Measurements from ENCODE around the gene TCF7. TPM values are rescaled to one million over a fixed set of nuclear protein-coding genes. Genes with fewer than 3 reads are reported as not detected.

TCF7 gene
- total RNA-seq, 1 donor from 2014 or later, result 0.67 TPM

GRCh38 chr5:134143431-134143830 is 28.9 kb downstream of the TCF7 start:
- no peak overlapping the region for H3K4me3 Mint-ChIP-seq (ENCODE audit: unreplicated experiment)
- peak; percentile 62 for DNase-seq (ENCODE audit: extremely low spot score, unreplicated experiment)
- no peaks in the 10 kb centered on the region for H3K9me3 Mint-ChIP-seq (ENCODE audit: unreplicated experiment)
- no peak overlapping the region for H3K27ac Mint-ChIP-seq (ENCODE audit: unreplicated experiment)
- H3K4me1 Mint-ChIP-seq (ENCODE audit: unreplicated experiment), result peaks cover 13% of the 10 kb centered on the region
- H3K27me3 Mint-ChIP-seq (ENCODE audit: unreplicated experiment), result no peaks in the 10 kb centered on the region
- peaks cover 10% of the 10 kb centered on the region for H3K36me3 Mint-ChIP-seq (ENCODE audit: unreplicated experiment)
- TF ChIP-seq, protein P1, sequence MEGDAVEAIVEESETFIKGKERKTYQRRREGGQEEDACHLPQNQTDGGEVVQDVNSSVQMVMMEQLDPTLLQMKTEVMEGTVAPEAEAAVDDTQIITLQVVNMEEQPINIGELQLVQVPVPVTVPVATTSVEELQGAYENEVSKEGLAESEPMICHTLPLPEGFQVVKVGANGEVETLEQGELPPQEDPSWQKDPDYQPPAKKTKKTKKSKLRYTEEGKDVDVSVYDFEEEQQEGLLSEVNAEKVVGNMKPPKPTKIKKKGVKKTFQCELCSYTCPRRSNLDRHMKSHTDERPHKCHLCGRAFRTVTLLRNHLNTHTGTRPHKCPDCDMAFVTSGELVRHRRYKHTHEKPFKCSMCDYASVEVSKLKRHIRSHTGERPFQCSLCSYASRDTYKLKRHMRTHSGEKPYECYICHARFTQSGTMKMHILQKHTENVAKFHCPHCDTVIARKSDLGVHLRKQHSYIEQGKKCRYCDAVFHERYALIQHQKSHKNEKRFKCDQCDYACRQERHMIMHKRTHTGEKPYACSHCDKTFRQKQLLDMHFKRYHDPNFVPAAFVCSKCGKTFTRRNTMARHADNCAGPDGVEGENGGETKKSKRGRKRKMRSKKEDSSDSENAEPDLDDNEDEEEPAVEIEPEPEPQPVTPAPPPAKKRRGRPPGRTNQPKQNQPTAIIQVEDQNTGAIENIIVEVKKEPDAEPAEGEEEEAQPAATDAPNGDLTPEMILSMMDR (IDR thresholded peaks at IDR 0.05), result no peak

DNA sequence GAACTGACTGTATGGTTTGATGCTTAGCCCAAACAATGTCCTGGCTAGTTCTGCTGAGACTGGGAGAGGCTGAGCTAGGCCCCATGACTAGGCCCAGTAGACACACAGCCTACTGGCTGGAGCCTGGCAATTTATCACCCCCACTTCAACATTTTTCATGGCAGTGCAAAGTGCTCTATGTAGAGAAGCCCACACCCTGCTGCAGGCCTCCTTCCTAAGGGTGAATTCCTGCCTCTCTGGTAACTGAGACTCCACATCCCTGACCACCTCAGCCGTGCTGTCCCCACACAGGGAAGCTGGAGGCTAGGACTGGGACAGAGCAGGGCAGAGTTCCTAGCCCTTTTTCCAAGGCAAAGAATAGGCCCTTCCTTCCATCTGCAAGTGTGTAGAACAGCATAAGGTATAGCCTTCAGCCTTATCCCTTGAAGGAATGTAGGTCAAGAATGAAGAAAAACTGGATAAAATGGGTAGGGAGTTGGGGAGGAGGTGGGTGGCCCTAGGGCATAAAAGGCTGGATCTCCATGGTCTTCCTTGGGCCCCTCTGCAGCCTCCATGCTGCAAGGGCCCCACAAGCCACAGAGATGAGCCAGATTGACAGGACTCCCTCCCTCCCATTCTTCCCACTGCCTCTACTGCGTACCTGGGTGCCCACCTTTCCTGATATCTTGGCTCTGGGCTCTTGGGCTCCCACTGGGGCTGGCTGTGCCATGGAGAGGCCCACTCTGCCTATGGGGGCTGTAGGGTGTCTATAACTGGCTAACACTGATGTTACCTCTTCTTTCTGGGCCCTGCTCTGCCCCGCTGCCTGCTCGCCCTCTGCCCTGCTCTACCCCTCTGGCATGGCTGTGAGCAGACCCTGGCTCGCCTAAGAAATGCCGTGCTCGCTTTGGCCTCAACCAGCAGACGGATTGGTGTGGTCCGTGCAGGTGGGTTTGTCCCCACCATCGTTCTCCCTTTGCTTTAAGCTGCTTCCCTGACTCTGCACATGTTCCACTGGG is 29.8 kb downstream of the TCF7 start:
- TF ChIP-seq, protein P1 (IDR thresholded peaks at IDR 0.05), result no peak
- H3K27ac Mint-ChIP-seq (ENCODE audit: unreplicated experiment), result no peak overlapping the region

GRCh38 chr5:134145041-134145757 is 30.7 kb downstream of the TCF7 start:
- no peak overlapping the region for H3K4me3 Mint-ChIP-seq (ENCODE audit: unreplicated experiment)
- H3K27ac Mint-ChIP-seq (ENCODE audit: unreplicated experiment), result no peak overlapping the region
- peak; percentile 30 for DNase-seq (ENCODE audit: extremely low spot score, unreplicated experiment)
- TF ChIP-seq, protein P1 (IDR thresholded peaks at IDR 0.05), result no peak
- H3K27me3 Mint-ChIP-seq (ENCODE audit: unreplicated experiment), result no peaks in the 10 kb centered on the region
- peaks cover 21% of the 10 kb centered on the region for H3K4me1 Mint-ChIP-seq (ENCODE audit: unreplicated experiment)
- no peaks in the 10 kb centered on the region for H3K9me3 Mint-ChIP-seq (ENCODE audit: unreplicated experiment)
- H3K36me3 Mint-ChIP-seq (ENCODE audit: unreplicated experiment), result peaks cover 9% of the 10 kb centered on the region

More for the DNA sequence above, 29.8 kb downstream of the TCF7 start:
- H3K36me3 Mint-ChIP-seq (ENCODE audit: unreplicated experiment), result peaks cover 11% of the 10 kb centered on the region
- peak; percentile 73 for DNase-seq (ENCODE audit: extremely low spot score, unreplicated experiment)
- H3K4me1 Mint-ChIP-seq (ENCODE audit: unreplicated experiment), result peaks cover 14% of the 10 kb centered on the region
- H3K9me3 Mint-ChIP-seq (ENCODE audit: unreplicated experiment), result no peaks in the 10 kb centered on the region
- no peak overlapping the region for H3K4me3 Mint-ChIP-seq (ENCODE audit: unreplicated experiment)
- H3K27me3 Mint-ChIP-seq (ENCODE audit: unreplicated experiment), result no peaks in the 10 kb centered on the region

DNA sequence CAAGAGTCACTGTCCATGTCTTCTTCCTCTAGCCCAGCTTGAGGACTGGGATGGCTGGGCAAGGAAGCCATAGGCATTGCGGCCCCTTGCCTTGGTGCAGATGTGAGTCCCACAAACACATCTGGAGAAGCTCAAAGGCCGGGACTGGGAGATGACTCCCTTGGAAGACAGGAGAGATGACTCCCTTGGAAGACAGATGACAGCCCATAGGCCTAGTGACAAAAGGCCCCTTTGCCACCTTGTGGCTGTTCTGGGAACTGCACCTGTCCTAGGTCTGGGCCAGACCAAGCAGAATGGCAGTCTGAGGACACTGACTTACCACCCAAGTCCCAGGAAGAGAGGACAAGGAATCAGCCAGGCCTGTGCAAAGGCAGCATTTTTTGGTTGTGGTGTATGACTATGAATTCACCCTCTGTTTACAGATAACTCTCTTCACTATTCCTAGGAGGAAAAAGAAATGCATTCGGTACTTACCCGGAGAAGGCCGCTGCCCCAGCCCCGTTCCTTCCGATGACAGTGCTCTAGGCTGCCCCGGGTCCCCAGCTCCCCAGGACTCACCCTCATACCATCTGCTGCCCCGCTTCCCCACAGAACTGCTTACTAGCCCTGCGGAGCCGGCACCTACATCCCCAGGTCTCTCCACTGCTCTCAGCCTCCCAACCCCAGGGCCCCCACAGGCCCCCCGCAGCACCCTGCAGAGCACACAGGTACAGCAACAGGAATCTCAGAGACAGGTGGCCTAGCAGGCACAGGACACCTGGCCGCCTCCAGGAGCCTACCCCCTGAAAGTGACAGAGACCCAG is 31.5 kb downstream of the TCF7 start:
- no peaks in the 10 kb centered on the region for H3K27me3 Mint-ChIP-seq (ENCODE audit: unreplicated experiment)

More for the DNA sequence above, 31.5 kb downstream of the TCF7 start:
- peaks cover 9% of the 10 kb centered on the region for H3K36me3 Mint-ChIP-seq (ENCODE audit: unreplicated experiment)
- TF ChIP-seq, protein P1 (IDR thresholded peaks at IDR 0.05), result peak; percentile 86
- no peak overlapping the region for H3K4me3 Mint-ChIP-seq (ENCODE audit: unreplicated experiment)
- peak; percentile 90 for DNase-seq (ENCODE audit: extremely low spot score, unreplicated experiment)
- no peaks in the 10 kb centered on the region for H3K9me3 Mint-ChIP-seq (ENCODE audit: unreplicated experiment)
- H3K27ac Mint-ChIP-seq (ENCODE audit: unreplicated experiment), result no peak overlapping the region
- H3K4me1 Mint-ChIP-seq (ENCODE audit: unreplicated experiment), result peaks cover 22% of the 10 kb centered on the region
